HFF-Myc (cell line): Measurements from ENCODE around the gene MGST2.

ENCODE experiments used
- DNase-seq: peaks from one replicate; pipeline ENCODE4 v3.0.0-alpha.2; 2011; ENCODE audit warnings: low read depth; ENCODE audit errors: extremely low read depth
- H3K4me3 ChIP-seq: replicated peaks from 2 replicates; pipeline ENCODE4 v1.5.1; 2011; ENCODE audit warnings: low read depth, mild to moderate bottlenecking, control low read depth, low read length
- CTCF ChIP-seq: IDR thresholded peaks from 2 replicates; pipeline ENCODE4 v1.5.1; 2012; ENCODE audit warnings: mild to moderate bottlenecking, low read depth, low read length, control low read depth; ENCODE audit errors: missing control alignments

Gene MGST2

GRCh38 chr4:139736274-139736660 is 70.6 kb downstream of the MGST2 start:
- H3K4me3 ChIP-seq: no peak overlapping the region
- no peak for DNase-seq
- TF ChIP-seq CTCF: no peak

DNA sequence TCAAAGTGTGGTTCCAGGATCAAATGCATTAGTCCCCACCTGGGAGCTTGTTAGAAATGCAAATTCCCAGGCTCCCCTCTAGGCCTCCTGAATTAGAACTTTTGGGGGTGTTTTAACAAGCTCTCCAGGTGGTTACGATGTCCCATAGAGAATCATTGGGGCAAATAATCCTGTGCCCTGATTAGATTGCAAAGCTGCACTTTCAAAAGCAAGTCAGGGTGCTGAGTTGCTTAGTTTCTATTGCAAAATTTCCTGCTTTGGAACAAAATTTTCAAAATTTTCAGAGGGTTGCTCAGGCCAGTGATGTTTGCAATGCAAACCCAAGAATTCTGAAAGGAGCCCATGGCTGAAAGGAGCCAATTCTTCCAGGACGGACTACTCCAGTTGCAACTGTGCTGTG is 71.0 kb downstream of the MGST2 start:
- no peak for DNase-seq
- TF ChIP-seq CTCF: no peak
- H3K4me3 ChIP-seq: no peak overlapping the region

DNA sequence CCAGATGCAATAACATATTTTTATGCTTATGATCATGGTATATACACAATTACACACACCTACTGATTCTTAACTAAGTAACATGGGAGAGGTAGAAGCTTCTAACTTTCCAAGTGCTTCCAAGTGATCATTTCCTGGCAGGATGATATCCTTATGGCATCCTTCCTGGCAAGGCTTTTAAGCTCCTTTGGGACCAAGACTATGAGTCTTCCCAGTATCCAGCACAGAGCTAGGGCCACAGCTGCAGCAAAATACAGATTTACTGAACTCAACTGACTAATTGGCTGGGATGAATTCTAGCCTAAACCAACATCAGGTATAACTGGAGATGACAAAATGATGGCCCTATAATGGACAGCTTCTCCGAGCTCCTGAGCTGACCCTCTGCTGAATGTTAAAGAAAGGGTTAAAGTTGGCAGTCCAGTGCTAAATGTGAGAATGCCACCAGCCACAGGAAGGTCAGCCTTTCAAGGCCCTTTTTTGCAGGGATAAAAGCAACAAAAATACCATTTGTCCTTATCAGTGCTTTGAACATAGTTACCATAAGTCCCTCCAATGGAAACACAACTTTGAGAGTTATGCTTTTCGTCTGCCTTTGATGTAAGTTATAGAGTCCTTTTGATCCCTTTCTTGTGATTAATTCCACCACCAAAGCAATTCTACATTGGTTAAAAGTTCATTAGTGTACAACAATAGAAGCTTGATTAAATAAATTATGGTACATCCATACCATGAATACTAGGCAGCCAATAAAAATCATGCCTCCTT is 73.4 kb downstream of the MGST2 start:
- TF ChIP-seq CTCF: no peak
- no peak overlapping the region for H3K4me3 ChIP-seq
- no peak for DNase-seq

GRCh38 chr4:139740121-139740520 is 74.5 kb downstream of the MGST2 start:
- no peak for DNase-seq
- TF ChIP-seq CTCF: no peak
- no peak overlapping the region for H3K4me3 ChIP-seq

- no peak overlapping the region for H3K4me3 ChIP-seq
- peak; percentile 13 for TF ChIP-seq CTCF
- DNase-seq: peak; percentile 66
Measured at GRCh38 chr4:139740531-139741041, 75.0 kb downstream of the MGST2 start.

GRCh38 chr4:139743027-139743426 is 77.4 kb downstream of the MGST2 start:
- H3K4me3 ChIP-seq: no peak overlapping the region
- no peak for TF ChIP-seq CTCF
- no peak for DNase-seq
